Common myeloid progenitor, CD34-positive (primary cell): ENCODE results near the gene RAB35.

ENCODE experiments used
- CTCF ChIA-PET: fragments of 350-600 bp; sonication (Branson Sonifier 250); formaldehyde crosslinking; loops from one replicate; lab custom pipeline; 2021; ENCODE audit warnings: antibody characterized with exemption; lab: Charles Lee
- POLR2A ChIA-PET: fragments of 350-600 bp; sonication (Branson Sonifier 250); formaldehyde crosslinking; loops from one replicate; lab custom pipeline; 2021; ENCODE audit warnings: antibody characterized with exemption; lab: Charles Lee
- DNase-seq, 3 donors: peaks; one replicate each; pipeline versions ENCODE4 v3.0.0 to v3.0.0-alpha.2; 2013
- H3K27ac ChIP-seq, 2 experiments: 1 replicate in 1 of 2; 2 replicates in 1 of 2; pipeline ENCODE4 v1.7.0; 2013; ENCODE audit warnings: inconsistent platforms in 2 of 2, low read length in 2 of 2, mild to moderate bottlenecking in 2 of 2, low read depth in 1 of 2, moderate library complexity in 1 of 2; ENCODE audit not compliant: severe bottlenecking in 2 of 2, insufficient read depth in 1 of 2, poor library complexity in 1 of 2
- H3K27me3 ChIP-seq, 5 experiments: replicated peaks in 2 of 5; 1 replicate in 3 of 5; 2 replicates in 2 of 5; pipeline versions ENCODE4 v1.6.1 to v1.7.0; 2013; ENCODE audit warnings: low read length in 4 of 5, mild to moderate bottlenecking in 2 of 5, moderate library complexity in 2 of 5, inconsistent platforms in 1 of 5; ENCODE audit not compliant: insufficient read depth in 5 of 5, control insufficient read depth in 4 of 5
- H3K36me3 ChIP-seq, 4 experiments: 1 replicate in 2 of 4; 2 replicates in 2 of 4; pipeline versions ENCODE4 v1.6.1 to v1.7.0; 2013; ENCODE audit warnings: low read length in 3 of 4, control low read depth in 1 of 4, mild to moderate bottlenecking in 1 of 4; ENCODE audit not compliant: control insufficient read depth in 4 of 4, insufficient read depth in 4 of 4
- H3K4me1 ChIP-seq, 4 experiments: 1 replicate in 3 of 4; 2 replicates in 1 of 4; pipeline versions ENCODE4 v1.6.1 to v1.7.1; 2013; ENCODE audit warnings: low read length in 3 of 4, mild to moderate bottlenecking in 3 of 4, control low read depth in 1 of 4, inconsistent platforms in 1 of 4, moderate library complexity in 1 of 4; ENCODE audit not compliant: control insufficient read depth in 4 of 4, insufficient read depth in 4 of 4; ENCODE audit errors: control extremely low read depth in 1 of 4
- H3K4me3 ChIP-seq, 7 experiments: 1 replicate in 4 of 7; 2 replicates in 3 of 7; pipeline versions ENCODE4 v1.5.1 to v1.7.0; 2013; ENCODE audit warnings: mild to moderate bottlenecking in 7 of 7, low read length in 6 of 7, moderate library complexity in 6 of 7, inconsistent platforms in 2 of 7, low read depth in 2 of 7, control low read depth in 1 of 7; ENCODE audit not compliant: insufficient read depth in 4 of 7, control insufficient read depth in 1 of 7; ENCODE audit errors: extremely low read depth in 1 of 7
- H3K9me3 ChIP-seq, 5 experiments: 1 replicate in 4 of 5; 2 replicates in 1 of 5; pipeline versions ENCODE4 v1.6.1 to v1.7.1; 2013; ENCODE audit warnings: low read length in 4 of 5, mild to moderate bottlenecking in 2 of 5, inconsistent platforms in 1 of 5, low read depth in 1 of 5, moderate library complexity in 1 of 5; ENCODE audit not compliant: control insufficient read depth in 4 of 5, insufficient read depth in 2 of 5; ENCODE audit errors: control extremely low read depth in 1 of 5
- WGBS: methylation state at CpG from one replicate; pipeline ENCODE4 v1.1.5; 2013; ENCODE audit not compliant: insufficient coverage; 5-methylcytosine and 5-hydroxymethylcytosine counted together

Gene RAB35

GRCh38 chr12:120064054-120064940 lies 52.3 kb downstream of the RAB35 start:
- Histone ChIP-seq H3K9me3 (no peaks in the 10 kb centered on the region), H3K27ac (no peak overlapping the region), H3K36me3 (no peaks in the 10 kb centered on the region), H3K4me3 (no peak overlapping the region), H3K4me1 (no peaks in the 10 kb centered on the region), H3K27me3 (peaks cover 0 to 13% (median 0%) of the 10 kb centered on the region in 5 experiments)
- 94% methylated on average over 16 of the region's 16 CpGs for WGBS
- DNase-seq: no peak
- ChIA-PET POLR2A (no interaction called here), CTCF (interaction anchor here (1.0 kb wide), 1 partner anchor 8 kb away, joined by 3 read pairs; no protein-coding TSS in a partner anchor)

- no peaks in the 10 kb centered on the region for H3K4me1 ChIP-seq
- CTCF ChIA-PET: interaction anchor here (1.0 kb wide), 1 partner anchor 9 kb away, joined by 3 read pairs; no protein-coding TSS in a partner anchor
- peaks cover 0 to 13% (median 0%) of the 10 kb centered on the region in 5 experiments for H3K27me3 ChIP-seq
- no peaks in the 10 kb centered on the region for H3K36me3 ChIP-seq
- H3K9me3 ChIP-seq: no peaks in the 10 kb centered on the region
- no peak for DNase-seq
- H3K4me3 ChIP-seq: no peak overlapping the region
- H3K27ac ChIP-seq: no peak overlapping the region
- POLR2A ChIA-PET: no interaction called here
- 94% methylated on average over 2 of the region's 3 CpGs for WGBS
Measured at GRCh38 chr12:120062976-120063579, 53.5 kb downstream of the RAB35 start.

GRCh38 chr12:120061575-120062214 lies 54.9 kb downstream of the RAB35 start:
- Histone ChIP-seq H3K27me3 (peaks cover 0 to 13% (median 0%) of the 10 kb centered on the region in 5 experiments), H3K4me1 (no peaks in the 10 kb centered on the region), H3K27ac (no peak overlapping the region), H3K36me3 (no peaks in the 10 kb centered on the region), H3K4me3 (no peak overlapping the region), H3K9me3 (no peaks in the 10 kb centered on the region)
- WGBS: 100% methylated on average over 4 of the region's 10 CpGs
- DNase-seq: no peak
- ChIA-PET POLR2A (no interaction called here), CTCF (no interaction called here)

- ChIA-PET CTCF (no interaction called here), POLR2A (no interaction called here)
- peaks cover 0 to 10% (median 0%) of the 10 kb centered on the region in 5 experiments for H3K27me3 ChIP-seq
- no peaks in the 10 kb centered on the region for H3K9me3 ChIP-seq
- H3K27ac ChIP-seq: no peak overlapping the region
- DNase-seq: no peak
- H3K4me3 ChIP-seq: no peak overlapping the region
- no peaks in the 10 kb centered on the region for H3K36me3 ChIP-seq
- WGBS: 96% methylated on average over 4 of the region's 5 CpGs
- no peaks in the 10 kb centered on the region for H3K4me1 ChIP-seq
Measured at GRCh38 chr12:120060717-120061116, 55.8 kb downstream of the RAB35 start.

GRCh38 chr12:120060196-120060595 lies 56.4 kb downstream of the RAB35 start:
- DNase-seq: no peak
- Histone ChIP-seq H3K27ac (no peak overlapping the region), H3K4me1 (no peaks in the 10 kb centered on the region), H3K36me3 (no peaks in the 10 kb centered on the region), H3K4me3 (no peak overlapping the region), H3K9me3 (no peaks in the 10 kb centered on the region), H3K27me3 (peaks cover 0 to 10% (median 0%) of the 10 kb centered on the region in 5 experiments)
- ChIA-PET POLR2A (no interaction called here), CTCF (no interaction called here)
- WGBS: 100% methylated on average over 1 of the region's 1 CpG

- no peak overlapping the region for H3K27ac ChIP-seq
- H3K27me3 ChIP-seq: peaks cover 0 to 4% (median 0%) of the 10 kb centered on the region in 5 experiments
- ChIA-PET CTCF (no interaction called here), POLR2A (no interaction called here)
- H3K36me3 ChIP-seq: no peaks in the 10 kb centered on the region
- no peaks in the 10 kb centered on the region for H3K9me3 ChIP-seq
- no peaks in the 10 kb centered on the region for H3K4me1 ChIP-seq
- no peak for DNase-seq
- WGBS: 100% methylated on average over 5 of the region's 5 CpGs
- no peak overlapping the region for H3K4me3 ChIP-seq
Measured at GRCh38 chr12:120056739-120057138, 59.8 kb downstream of the RAB35 start.
